PFSK-1 (cell line): Measurements from ENCODE around the gene SMIM1.

Experiments
- POLR2AphosphoS5 ChIP-seq: IDR thresholded peaks from 2 replicates; pipeline ENCODE4 v1.6.1; 2012; ENCODE audit warnings: low read depth, mild to moderate bottlenecking, control low read depth, low read length, moderate library complexity
- REST ChIP-seq, 2 experiments: IDR thresholded peaks; 2 replicates each; pipeline versions ENCODE4 v1.6.1 to v1.8.0; 2011 to 2012; ENCODE audit warnings: low read depth in 2 of 2, low read length in 2 of 2, control low read depth in 1 of 2, inconsistent platforms in 1 of 2, mild to moderate bottlenecking in 1 of 2, moderate library complexity in 1 of 2; ENCODE audit not compliant: insufficient read depth in 1 of 2

- no peak for TF ChIP-seq REST (IDR thresholded peaks at IDR 0.05; ENCODE audit: insufficient read depth in 1 of 2, low read depth in 2 of 2, low read length in 2 of 2)
- TF ChIP-seq POLR2AphosphoS5, result no peak
These were observed 21.8 kb upstream of the SMIM1 start for GRCh38 chr1:3750741-3751140.
